SK-N-MC (cell line): ENCODE measurements around the gene QRICH2.
"Not testable (repeated sequence)": the region's sequence is repeated elsewhere in the genome, so short reads cannot be mapped to it uniquely, and the experiment has no call there.

Source experiments
- DNase-seq: peaks from one replicate; pipeline ENCODE4 v3.0.0-alpha.2; 2011; ENCODE audit warnings: low read depth, low spot score
- H3K27ac ChIP-seq: fragments of 200-600 bp; sonication (generic); 2 replicates; pipeline ENCODE4 v1.5.1; 2016; ENCODE audit warnings: mixed run types
- H3K36me3 ChIP-seq: fragments of 200-600 bp; sonication (generic); 2 replicates; pipeline ENCODE4 v1.6.1; 2017; ENCODE audit warnings: antibody characterized with exemption, low read length, mixed read lengths; ENCODE audit not compliant: insufficient read depth
- H3K4me3 ChIP-seq: fragments of 200-600 bp; sonication (generic); 2 replicates; pipeline ENCODE4 v1.5.1; 2016
- H3K9ac ChIP-seq: fragments of 200-600 bp; sonication (generic); 2 replicates; pipeline ENCODE4 v1.8.0; 2017; ENCODE audit warnings: mixed run types, mixed read lengths; ENCODE audit not compliant: insufficient read length
- H3K9me3 ChIP-seq: fragments of 200-600 bp; sonication (generic); 2 replicates; pipeline ENCODE4 v1.6.1; 2017; ENCODE audit warnings: low read depth, mild to moderate bottlenecking, antibody characterized with exemption, low read length, moderate library complexity, mixed read lengths
- EZH2 ChIP-seq: fragments of 200-600 bp; sonication (generic); IDR thresholded peaks from one replicate; pipeline ENCODE4 v1.6.1; 2017; ENCODE audit warnings: antibody characterized with exemption
- FOXP2 ChIP-seq: optimal IDR thresholded peaks from 2 replicates; pipeline ENCODE3; 2011; ENCODE audit warnings: mild to moderate bottlenecking, moderate library complexity; ENCODE audit not compliant: insufficient read depth; ENCODE audit errors: extremely low read length, control extremely low read depth
- POLR2AphosphoS5 ChIP-seq: IDR thresholded peaks from 2 replicates; pipeline ENCODE4 v1.6.1; 2012; ENCODE audit warnings: mild to moderate bottlenecking, low read depth, low read length, borderline replicate concordance

The QRICH2 gene

DNA sequence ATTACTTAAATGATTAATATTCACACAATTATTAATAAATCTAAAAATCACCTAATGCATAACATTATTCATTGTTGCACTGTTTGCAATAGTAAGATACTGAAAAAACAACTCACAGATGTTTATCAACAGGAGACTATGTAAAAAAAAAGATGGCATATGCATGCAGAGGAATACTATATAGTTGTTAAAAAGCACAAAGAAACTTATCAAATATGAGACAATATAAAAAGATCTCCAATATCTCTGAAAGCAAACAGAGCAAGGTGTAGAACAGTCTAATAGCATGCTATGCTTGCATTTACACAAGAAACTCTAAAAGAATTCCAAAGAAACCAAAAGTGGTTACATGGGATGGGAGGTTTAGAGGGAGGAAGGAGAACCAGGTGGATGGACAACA lies 71.5 kb downstream of the QRICH2 start:
- TF ChIP-seq FOXP2 (no peak), POLR2AphosphoS5 (no peak), EZH2 (no peak)
- H3K27ac ChIP-seq, result no peak overlapping the region
- H3K4me3 ChIP-seq, result no peak overlapping the region
- no peaks in the 10 kb centered on the region for H3K36me3 ChIP-seq
- H3K9me3 ChIP-seq, result no peaks in the 10 kb centered on the region
- DNase-seq, result no peak
- H3K9ac ChIP-seq, result no peak overlapping the region

GRCh38 chr17:76235883-76236282 lies 72.2 kb downstream of the QRICH2 start:
- Histone ChIP-seq H3K36me3 (no peaks in the 10 kb centered on the region), H3K27ac (no peak overlapping the region), H3K4me3 (no peak overlapping the region), H3K9ac (no peak overlapping the region), H3K9me3 (no peaks in the 10 kb centered on the region)
- DNase-seq, result no peak
- TF ChIP-seq POLR2AphosphoS5, result no peak

DNA sequence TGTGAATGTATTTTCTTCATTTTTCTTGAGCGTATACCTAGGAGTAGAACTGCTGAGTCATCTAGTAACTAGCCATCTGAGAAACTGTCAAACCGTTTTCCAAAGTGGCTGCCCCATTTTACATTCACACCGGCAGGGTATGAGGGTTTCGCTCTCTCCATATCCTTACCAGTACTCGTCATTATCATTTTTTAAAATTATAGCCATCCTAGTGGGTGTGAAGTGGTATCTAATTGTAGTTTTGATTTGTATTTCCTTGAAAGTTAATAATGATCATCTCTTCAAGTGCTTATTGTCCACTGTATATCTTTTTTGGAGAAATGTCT lies 73.8 kb downstream of the QRICH2 start:
- H3K27ac ChIP-seq, result no peak overlapping the region
- no peaks in the 10 kb centered on the region for H3K36me3 ChIP-seq
- no peak for DNase-seq
- no peaks in the 10 kb centered on the region for H3K9me3 ChIP-seq
- TF ChIP-seq EZH2, result no peak
- TF ChIP-seq FOXP2, result no peak
- TF ChIP-seq POLR2AphosphoS5, result no peak
- no peak overlapping the region for H3K4me3 ChIP-seq
- no peak overlapping the region for H3K9ac ChIP-seq

DNA sequence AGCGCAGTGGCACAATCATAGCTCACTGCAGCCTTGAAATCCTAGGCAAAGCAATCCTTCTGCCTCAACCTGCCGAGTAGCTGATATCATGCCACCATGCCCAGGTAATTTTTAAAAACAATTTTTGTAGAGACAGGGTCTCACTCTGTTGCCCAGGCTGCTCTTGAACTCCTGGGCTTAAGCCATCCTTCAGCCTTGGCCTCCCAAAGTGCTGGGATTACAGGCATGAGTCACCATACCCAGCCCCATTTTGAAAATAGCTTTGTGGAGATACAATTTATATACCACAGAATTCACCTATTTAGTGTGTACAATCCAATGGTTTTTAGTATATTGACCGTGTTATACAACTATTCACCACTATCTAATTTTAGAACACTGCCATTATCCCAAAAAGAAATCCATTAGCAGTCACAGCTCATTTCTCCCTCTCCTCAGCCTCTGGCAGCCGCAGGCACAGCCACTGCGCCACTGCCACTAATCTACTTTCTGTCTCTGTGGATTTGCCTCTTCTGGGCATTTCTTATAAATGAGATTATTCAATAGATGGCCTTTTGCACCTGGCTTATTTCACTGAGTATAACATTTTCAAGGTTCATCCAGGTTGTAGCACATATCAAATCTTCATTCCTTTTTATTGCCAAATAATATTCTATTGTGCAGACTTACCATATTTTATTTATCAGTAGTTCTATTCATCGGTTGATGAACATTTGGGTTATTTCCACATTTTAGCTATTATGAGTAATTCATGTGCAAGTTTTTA lies 74.3 kb downstream of the QRICH2 start:
- no peak for DNase-seq
- no peaks in the 10 kb centered on the region for H3K9me3 ChIP-seq
- no peaks in the 10 kb centered on the region for H3K36me3 ChIP-seq
- H3K9ac ChIP-seq, result no peak overlapping the region
- H3K4me3 ChIP-seq, result no peak overlapping the region
- no peak overlapping the region for H3K27ac ChIP-seq
- no peak for TF ChIP-seq FOXP2
- no peak for TF ChIP-seq POLR2AphosphoS5
- TF ChIP-seq EZH2, result no peak

GRCh38 chr17:76232342-76232741 lies 75.7 kb downstream of the QRICH2 start:
- no peaks in the 10 kb centered on the region for H3K9me3 ChIP-seq
- no peak overlapping the region for H3K9ac ChIP-seq
- no peak for DNase-seq
- H3K27ac ChIP-seq, result no peak overlapping the region
- H3K4me3 ChIP-seq, result no peak overlapping the region
- no peak for TF ChIP-seq POLR2AphosphoS5
- TF ChIP-seq EZH2, result no peak
- TF ChIP-seq FOXP2, result no peak
- no peaks in the 10 kb centered on the region for H3K36me3 ChIP-seq

DNA sequence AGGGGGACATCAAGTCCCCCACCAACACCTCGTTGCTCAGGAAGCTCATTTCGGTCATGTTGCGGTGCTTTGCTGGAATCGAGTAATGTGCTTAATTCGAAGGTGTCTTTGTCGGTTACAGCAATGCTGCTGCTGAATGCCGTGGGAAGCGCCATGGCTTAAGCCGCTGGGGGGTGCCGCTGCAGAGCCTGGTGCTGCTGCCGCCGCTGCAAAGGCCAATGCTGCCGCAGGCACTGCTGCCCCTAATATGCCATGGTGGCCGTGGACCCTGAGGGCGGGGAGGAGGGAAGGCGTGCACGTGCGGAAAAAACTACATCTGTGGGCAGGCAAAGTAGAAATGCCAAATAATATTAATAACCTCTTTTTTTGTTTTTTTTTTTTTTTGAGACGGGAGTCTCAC lies 81.3 kb downstream of the QRICH2 start:
- DNase-seq, H3K36me3 ChIP-seq, H3K27ac ChIP-seq, H3K9me3 ChIP-seq, H3K4me3 ChIP-seq, H3K9ac ChIP-seq: not testable (repeated sequence)

DNA sequence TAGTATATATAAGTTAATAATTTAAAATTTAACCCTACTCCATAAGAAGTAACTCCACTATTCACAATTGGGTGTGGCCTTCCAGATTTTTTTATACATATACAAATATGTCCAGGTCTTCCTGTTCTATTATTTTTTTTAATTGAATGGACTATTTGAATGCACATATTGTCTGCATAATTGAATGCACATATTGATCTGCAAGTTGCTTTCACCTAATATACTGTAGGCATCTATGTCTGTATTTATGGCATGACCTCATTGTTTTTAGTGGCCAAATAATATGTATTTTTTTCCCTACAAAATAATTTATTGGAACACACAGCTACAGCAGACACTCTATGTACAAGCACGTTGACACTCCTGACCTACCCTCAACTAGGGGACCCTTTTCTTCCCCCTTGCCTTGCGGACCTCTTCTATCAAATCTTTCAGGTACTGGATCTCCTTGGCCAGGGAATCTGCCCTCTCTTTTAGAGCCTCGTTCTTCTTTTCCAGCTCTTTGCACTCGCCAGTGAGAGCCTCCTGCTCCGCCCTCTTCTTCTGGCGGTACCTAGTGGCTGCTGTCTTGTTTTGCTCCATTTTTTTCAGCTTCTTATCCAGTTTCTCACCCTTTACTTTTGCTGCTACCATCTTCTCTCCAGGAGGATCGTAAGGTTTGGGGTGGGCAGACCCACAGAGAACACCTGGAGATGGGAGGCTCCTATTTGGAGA lies 82.5 kb downstream of the QRICH2 start:
- H3K4me3 ChIP-seq, H3K27ac ChIP-seq, DNase-seq, H3K36me3 ChIP-seq, H3K9me3 ChIP-seq, H3K9ac ChIP-seq: not testable (repeated sequence)
